DMS114 treated with DMSO at 0.1 percent for 48 hours (cell line): ENCODE measurements around the gene CD2BP2.
"Not testable (repeated sequence)": the region's sequence is repeated elsewhere in the genome, so short reads cannot be mapped to it uniquely, and the experiment has no call there.

Source experiments
- DNase-seq: peaks from one replicate; lab custom pipeline; 2025; ENCODE audit not compliant: unreplicated experiment; lab: John Stamatoyannopoulos, UW

CD2BP2 gene

GRCh38 chr16:30346286-30346685 is 8.8 kb downstream of the CD2BP2 start:
- no peak for DNase-seq

GRCh38 chr16:30343491-30343820 is 11.7 kb downstream of the CD2BP2 start:
- DNase-seq: not testable (repeated sequence)

- no peak for DNase-seq
Observed at GRCh38 chr16:30342751-30343490, 12.2 kb downstream of the CD2BP2 start.

- DNase-seq: not testable (repeated sequence)
Observed at GRCh38 chr16:30341971-30342370, 13.1 kb downstream of the CD2BP2 start.

GRCh38 chr16:30340621-30341020 is 14.5 kb downstream of the CD2BP2 start:
- DNase-seq: no peak

GRCh38 chr16:30338715-30339114 is 16.4 kb downstream of the CD2BP2 start:
- not testable (repeated sequence) for DNase-seq

- DNase-seq: not testable (repeated sequence)
Observed at GRCh38 chr16:30337964-30338357, 17.1 kb downstream of the CD2BP2 start.

GRCh38 chr16:30335598-30336474 is 19.3 kb downstream of the CD2BP2 start:
- DNase-seq: no peak

GRCh38 chr16:30335028-30335597 is 20.0 kb downstream of the CD2BP2 start:
- peak; percentile 63 for DNase-seq

- DNase-seq: not testable (repeated sequence)
Observed at GRCh38 chr16:30334473-30334989, 20.6 kb downstream of the CD2BP2 start.

GRCh38 chr16:30324220-30324619 is 30.9 kb downstream of the CD2BP2 start:
- not testable (repeated sequence) for DNase-seq

GRCh38 chr16:30318647-30319046 is 36.5 kb downstream of the CD2BP2 start:
- DNase-seq: not testable (repeated sequence)

- not testable (repeated sequence) for DNase-seq
Observed at GRCh38 chr16:30310937-30311336, 44.2 kb downstream of the CD2BP2 start.

- DNase-seq: not testable (repeated sequence)
Observed at GRCh38 chr16:30309255-30309654, 45.9 kb downstream of the CD2BP2 start.
